ENCODE measurements around the gene PFKL. TPM values are rescaled to one million over a fixed set of nuclear protein-coding genes. Genes with fewer than 3 reads are reported as not detected.

PFKL gene
- total RNA-seq, 1 experiment from 2014 or later: 67.5 TPM

- H3K4me1 ChIP-seq (replicated peaks; ENCODE audit: insufficient read depth): no peaks in the 10 kb centered on the region
- no peaks in the 10 kb centered on the region for H3K9me3 ChIP-seq (ENCODE audit: insufficient read depth, low read depth)
- no peaks in the 10 kb centered on the region for H3K9me2 ChIP-seq (ENCODE audit: insufficient read depth)
- no peak for DNase-seq
- ChIA-PET POLR2A (ENCODE audit: unreplicated experiment) (no interaction called here), CTCF (no interaction called here)
- no peak within 1 kb of the TSS for H3K4me2 ChIP-seq
- TF ChIP-seq, protein P1, sequence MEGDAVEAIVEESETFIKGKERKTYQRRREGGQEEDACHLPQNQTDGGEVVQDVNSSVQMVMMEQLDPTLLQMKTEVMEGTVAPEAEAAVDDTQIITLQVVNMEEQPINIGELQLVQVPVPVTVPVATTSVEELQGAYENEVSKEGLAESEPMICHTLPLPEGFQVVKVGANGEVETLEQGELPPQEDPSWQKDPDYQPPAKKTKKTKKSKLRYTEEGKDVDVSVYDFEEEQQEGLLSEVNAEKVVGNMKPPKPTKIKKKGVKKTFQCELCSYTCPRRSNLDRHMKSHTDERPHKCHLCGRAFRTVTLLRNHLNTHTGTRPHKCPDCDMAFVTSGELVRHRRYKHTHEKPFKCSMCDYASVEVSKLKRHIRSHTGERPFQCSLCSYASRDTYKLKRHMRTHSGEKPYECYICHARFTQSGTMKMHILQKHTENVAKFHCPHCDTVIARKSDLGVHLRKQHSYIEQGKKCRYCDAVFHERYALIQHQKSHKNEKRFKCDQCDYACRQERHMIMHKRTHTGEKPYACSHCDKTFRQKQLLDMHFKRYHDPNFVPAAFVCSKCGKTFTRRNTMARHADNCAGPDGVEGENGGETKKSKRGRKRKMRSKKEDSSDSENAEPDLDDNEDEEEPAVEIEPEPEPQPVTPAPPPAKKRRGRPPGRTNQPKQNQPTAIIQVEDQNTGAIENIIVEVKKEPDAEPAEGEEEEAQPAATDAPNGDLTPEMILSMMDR (conservative IDR thresholded peaks at IDR 0.05): no peak
- no peak for TF ChIP-seq EZH2 (IDR thresholded peaks at IDR 0.05; ENCODE audit: low read depth)
- H3K27me3 ChIP-seq (ENCODE audit: insufficient read depth, low read depth): peaks cover 29% of the 10 kb centered on the region
- H3K36me3 ChIP-seq (ENCODE audit: low read depth): no peaks in the 10 kb centered on the region
- no peaks in the 10 kb centered on the region for H3K79me2 ChIP-seq (ENCODE audit: low read depth)
- intact Hi-C loops (cut with micrococcal nuclease; ENCODE audit: unreplicated experiment): no loop called here
- no TSS peak for BruUV-seq (replicated peaks)
- no peak within 1 kb of the TSS for H2AFZ ChIP-seq
- H3F3A ChIP-seq (ENCODE audit: insufficient read depth, low read depth): no peaks in the 10 kb centered on the region
- H4K20me1 ChIP-seq (ENCODE audit: insufficient read depth): no peaks in the 10 kb centered on the region
- H3K4me3 ChIP-seq: no peak within 1 kb of the TSS
- no peak within 1 kb of the TSS for H3K27ac ChIP-seq
Measured at GRCh38 chr21:44353191-44353970, 53.5 kb downstream of the PFKL start, which contains the start of gene TRPM2. Gene TRPM2, plus strand, starts transcription at chr21:44353621. Its CDS starts 80 bp downstream, at chr21:44353701.

DNA sequence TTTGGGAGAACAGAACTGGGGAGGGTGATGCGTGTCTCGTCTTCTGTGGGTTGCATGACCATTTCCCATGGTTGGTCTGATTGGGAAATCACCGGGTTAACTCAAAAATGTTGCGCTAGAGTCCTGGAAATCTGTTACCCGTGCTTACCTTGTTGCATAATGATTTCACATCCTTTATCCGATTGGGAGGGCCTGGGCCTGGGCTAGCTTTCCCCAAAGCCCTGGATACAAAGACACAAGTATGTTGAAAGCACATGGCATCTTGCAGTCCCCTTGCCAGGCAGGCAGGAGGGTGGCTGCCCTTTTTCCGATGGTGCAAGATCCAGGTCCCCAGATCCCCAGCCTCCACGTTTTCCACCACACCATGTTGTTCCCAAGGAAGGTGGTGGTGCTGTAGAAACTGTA is 54.1 kb downstream of the PFKL start:
- no peak for DNase-seq
- POLR2A ChIA-PET (ENCODE audit: unreplicated experiment): no interaction called here

DNA sequence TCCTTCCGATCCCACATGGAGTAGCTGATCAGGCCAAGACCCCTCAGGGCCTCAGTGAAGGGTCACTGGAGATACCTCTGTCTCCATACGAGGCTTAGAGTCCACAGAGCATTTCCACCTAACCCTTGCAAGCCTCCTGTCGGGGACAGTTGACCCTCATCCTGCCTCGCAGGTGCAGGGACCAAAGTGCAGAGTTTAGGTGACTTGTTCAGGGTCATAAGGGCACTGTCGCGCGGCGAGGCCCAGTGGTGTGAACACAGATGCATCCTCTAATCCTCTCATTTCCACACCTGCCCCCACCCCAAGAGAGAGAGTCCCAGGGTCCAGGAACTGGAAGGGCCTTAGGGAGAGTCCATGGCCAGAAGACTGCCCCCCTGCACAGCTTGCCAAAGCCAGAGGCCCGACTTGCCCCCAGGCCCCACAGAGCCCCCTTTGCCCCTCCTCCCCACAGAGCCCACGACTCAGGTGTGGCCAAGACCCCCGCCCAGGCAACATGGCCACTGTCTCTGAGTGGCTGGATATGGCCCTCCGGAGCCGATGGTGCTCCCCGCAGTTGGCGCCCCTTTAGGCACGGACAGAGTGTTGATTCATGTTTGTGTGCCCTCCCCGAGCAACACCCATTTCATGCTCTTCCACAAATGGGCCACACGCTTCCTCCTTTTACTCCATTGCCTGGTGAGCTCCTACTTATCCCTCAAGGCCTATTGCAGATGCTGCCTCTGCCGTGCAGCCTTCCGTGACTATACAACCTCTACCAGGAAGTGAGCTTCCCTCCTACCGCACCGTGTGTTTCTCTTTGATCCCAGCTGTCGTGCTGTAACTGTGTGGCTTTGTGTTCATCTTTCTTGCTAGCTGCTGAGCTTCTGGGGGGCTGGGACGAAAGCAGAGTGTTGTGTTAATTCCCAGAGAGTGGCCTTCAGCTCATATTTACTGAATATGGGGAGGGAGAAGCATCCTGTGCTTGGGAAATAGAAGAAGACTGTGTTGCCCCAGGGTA is 55.2 kb downstream of the PFKL start:
- H3K4me2 ChIP-seq: no peak overlapping the region
- no peak overlapping the region for H3K4me3 ChIP-seq
- no peak for TF ChIP-seq EZH2 (IDR thresholded peaks at IDR 0.05; ENCODE audit: low read depth)
- TF ChIP-seq, protein P1 (conservative IDR thresholded peaks at IDR 0.05): no peak
- H3K27ac ChIP-seq: no peak overlapping the region
- no peaks in the 10 kb centered on the region for H3K9me3 ChIP-seq (ENCODE audit: insufficient read depth, low read depth)
- no peaks in the 10 kb centered on the region for H3F3A ChIP-seq (ENCODE audit: insufficient read depth, low read depth)
- H3K9me2 ChIP-seq (ENCODE audit: insufficient read depth): no peaks in the 10 kb centered on the region
- no peaks in the 10 kb centered on the region for H3K36me3 ChIP-seq (ENCODE audit: low read depth)
- no peaks in the 10 kb centered on the region for H4K20me1 ChIP-seq (ENCODE audit: insufficient read depth)
- BruUV-seq (replicated peaks): no TSS peak
- POLR2A ChIA-PET (ENCODE audit: unreplicated experiment): no interaction called here
- CTCF ChIA-PET: interaction anchor here (0.6 kb wide), 1 partner anchor 23 kb away, joined by 4 read pairs; no protein-coding TSS in a partner anchor
- H3K79me2 ChIP-seq (ENCODE audit: low read depth): no peaks in the 10 kb centered on the region
- H2AFZ ChIP-seq: no peak overlapping the region
- no peak for DNase-seq
- intact Hi-C loops (cut with micrococcal nuclease; ENCODE audit: unreplicated experiment): no loop called here
- H3K4me1 ChIP-seq (replicated peaks; ENCODE audit: insufficient read depth): no peaks in the 10 kb centered on the region
- H3K27me3 ChIP-seq (ENCODE audit: insufficient read depth, low read depth): peaks cover 37% of the 10 kb centered on the region

More for the DNA sequence above, 54.1 kb downstream of the PFKL start:
- no peaks in the 10 kb centered on the region for H3K4me1 ChIP-seq (replicated peaks; ENCODE audit: insufficient read depth)
- TF ChIP-seq, protein P1 (conservative IDR thresholded peaks at IDR 0.05): no peak
- TF ChIP-seq EZH2 (IDR thresholded peaks at IDR 0.05; ENCODE audit: low read depth): no peak
- no peaks in the 10 kb centered on the region for H3F3A ChIP-seq (ENCODE audit: insufficient read depth, low read depth)
- no TSS peak for BruUV-seq (replicated peaks)
- H3K79me2 ChIP-seq (ENCODE audit: low read depth): no peaks in the 10 kb centered on the region
- no peak overlapping the region for H2AFZ ChIP-seq
- CTCF ChIA-PET: no interaction called here
- no peaks in the 10 kb centered on the region for H3K36me3 ChIP-seq (ENCODE audit: low read depth)
- H3K4me2 ChIP-seq: no peak overlapping the region
- peaks cover 35% of the 10 kb centered on the region for H3K27me3 ChIP-seq (ENCODE audit: insufficient read depth, low read depth)
- H3K9me2 ChIP-seq (ENCODE audit: insufficient read depth): no peaks in the 10 kb centered on the region
- no peaks in the 10 kb centered on the region for H4K20me1 ChIP-seq (ENCODE audit: insufficient read depth)
- no peaks in the 10 kb centered on the region for H3K9me3 ChIP-seq (ENCODE audit: insufficient read depth, low read depth)
- intact Hi-C loops (cut with micrococcal nuclease; ENCODE audit: unreplicated experiment): no loop called here
- no peak overlapping the region for H3K4me3 ChIP-seq
- H3K27ac ChIP-seq: no peak overlapping the region

Measured in PC-9 (cell line).